Gastrocnemius medialis (tissue), 4 donors: ENCODE data around the gene CCDC186.

ENCODE experiments used
- CTCF ChIP-seq, 5 experiments: fragments of 450-650 bp in 3 of 5; fragments of 200-600 bp in 2 of 5; sonication (generic) in 2 of 5; IDR thresholded peaks in 4 of 5; conservative IDR thresholded peaks in 1 of 5; 1 replicate in 4 of 5; 2 replicates in 1 of 5; pipeline ENCODE4 v1.5.1; 2016 to 2019; ENCODE audit warnings: antibody characterized with exemption in 5 of 5, mild to moderate bottlenecking in 3 of 5, moderate library complexity in 3 of 5
- POLR2A ChIP-seq, 2 donors: fragments of 450-650 bp; IDR thresholded peaks; one replicate each; pipeline ENCODE4 v1.6.1; 2017; ENCODE audit warnings: antibody characterized with exemption in 2 of 2, mild to moderate bottlenecking in 2 of 2, moderate library complexity in 2 of 2

- TF ChIP-seq CTCF (IDR thresholded peaks at IDR 0.05 in 4 of 5, conservative IDR thresholded peaks at IDR 0.05 in 1 of 5) (no peak), POLR2A (IDR thresholded peaks at IDR 0.05) (no peak)
These were observed 33.3 kb upstream of the CCDC186 start for GRCh38 chr10:114207349-114207748.
